H1 (cell line): ENCODE data around the gene KMT2E.

Experiments used
- BRCA1 ChIP-seq: IDR thresholded peaks from 2 replicates; pipeline ENCODE4 v1.6.1; 2012; ENCODE audit warnings: low read depth, low read length, improper control_type of control experiment
- EZH2 ChIP-seq: fragments of 200-600 bp; sonication (generic); IDR thresholded peaks from 2 replicates; pipeline ENCODE4 v1.7.1; 2012; ENCODE audit warnings: low read depth, mild to moderate bottlenecking, moderate library complexity, low read length, inconsistent platforms; ENCODE audit not compliant: severe bottlenecking
- NANOG ChIP-seq: IDR thresholded peaks from 2 replicates; pipeline ENCODE4 v1.6.1; 2011; ENCODE audit warnings: low read length, low read depth, mild to moderate bottlenecking, inconsistent platforms; ENCODE audit not compliant: insufficient read depth, poor library complexity, severe bottlenecking
- PHF8 ChIP-seq: fragments of 200-600 bp; sonication (generic); conservative IDR thresholded peaks from 2 replicates; pipeline ENCODE4 v1.7.1; 2012; ENCODE audit warnings: low read depth, mild to moderate bottlenecking, inconsistent platforms, low read length, moderate library complexity
- POLR2A ChIP-seq, 2 experiments: IDR thresholded peaks; 1 replicate in 1 of 2; 2 replicates in 1 of 2; pipeline ENCODE4 v1.6.1; 2011; ENCODE audit warnings: low read depth in 2 of 2, low read length in 2 of 2, mild to moderate bottlenecking in 2 of 2; ENCODE audit errors: control extremely low read depth in 1 of 2
- POLR2AphosphoS5 ChIP-seq: IDR thresholded peaks from 2 replicates; pipeline ENCODE4 v1.6.1; 2011; ENCODE audit warnings: low read depth, low read length
- SIN3A ChIP-seq, 2 experiments: IDR thresholded peaks in 1 of 2; conservative IDR thresholded peaks in 1 of 2; 2 replicates each; pipeline ENCODE4 v1.6.1; 2011 to 2012; ENCODE audit warnings: low read length in 2 of 2, improper control_type of control experiment in 1 of 2, low read depth in 1 of 2, mild to moderate bottlenecking in 1 of 2
- SP2 ChIP-seq: IDR thresholded peaks from 2 replicates; pipeline ENCODE4 v1.6.1; 2012; ENCODE audit warnings: mild to moderate bottlenecking, low read length, inconsistent platforms
- SUZ12 ChIP-seq: fragments of 200-600 bp; sonication (generic); IDR thresholded peaks from 2 replicates; pipeline ENCODE4 v1.6.1; 2012; ENCODE audit warnings: mild to moderate bottlenecking, inconsistent platforms, low read length, moderate library complexity, mixed read lengths
- YY1 ChIP-seq: IDR thresholded peaks from 2 replicates; pipeline ENCODE4 v1.6.1; 2011; ENCODE audit warnings: low read depth, mild to moderate bottlenecking, low read length
- TF ChIP-seq, protein P1 (sequence below), 3 experiments: IDR thresholded peaks; 1 replicate in 2 of 3; 2 replicates in 1 of 3; pipeline versions ENCODE4 v1.5.1 to v1.6.1; 2011; ENCODE audit warnings: low read length in 3 of 3, mild to moderate bottlenecking in 3 of 3, inconsistent platforms in 2 of 3, low read depth in 1 of 3, moderate library complexity in 1 of 3; ENCODE audit not compliant: insufficient read depth in 1 of 3; ENCODE audit errors: control extremely low read depth in 1 of 3

DNA sequence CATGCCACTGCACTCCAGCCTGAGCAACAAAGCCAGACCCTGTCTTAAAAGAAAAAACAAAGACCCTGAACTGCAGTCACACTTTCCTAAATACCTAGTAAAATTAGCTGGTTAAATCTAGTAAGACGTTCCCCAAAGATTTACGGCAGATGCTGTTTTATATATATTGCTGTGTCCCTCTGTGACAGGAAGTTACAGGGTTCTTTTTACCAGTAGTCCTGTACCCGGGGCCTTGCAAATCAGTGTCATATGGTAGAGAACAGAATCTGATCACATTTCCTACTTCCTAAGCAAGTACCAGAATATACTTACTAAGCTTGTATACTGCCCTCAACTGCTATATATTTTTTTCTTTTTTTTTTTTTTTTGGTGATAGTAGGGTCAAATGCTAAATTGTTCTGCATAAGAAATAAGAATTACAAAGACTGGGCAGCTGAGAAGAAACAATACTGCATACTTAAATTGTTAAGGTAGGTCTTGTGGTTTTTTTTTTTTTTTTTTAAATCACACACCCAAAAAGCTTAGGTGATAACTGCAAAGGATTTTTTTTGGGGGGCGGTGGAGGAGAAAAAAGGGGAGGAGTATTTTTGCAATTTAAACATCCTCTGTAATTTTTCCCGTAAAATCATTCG, 27.3 kb upstream of the KMT2E start:
- TF ChIP-seq BRCA1 (no peak), SIN3A (conservative IDR thresholded peaks at IDR 0.05 in 1 of 2, IDR thresholded peaks at IDR 0.05 in 1 of 2; ENCODE audit: low read depth in 1 of 2, low read length in 2 of 2) (no peak), POLR2A (IDR thresholded peaks at IDR 0.05; ENCODE audit: control extremely low read depth in 1 of 2, low read depth in 2 of 2, low read length in 2 of 2) (no peak), EZH2 (no peak), PHF8 (no peak), YY1 (no peak), POLR2AphosphoS5 (no peak), SUZ12 (no peak), SP2 (no peak), NANOG (no peak)
- TF ChIP-seq, protein P1, sequence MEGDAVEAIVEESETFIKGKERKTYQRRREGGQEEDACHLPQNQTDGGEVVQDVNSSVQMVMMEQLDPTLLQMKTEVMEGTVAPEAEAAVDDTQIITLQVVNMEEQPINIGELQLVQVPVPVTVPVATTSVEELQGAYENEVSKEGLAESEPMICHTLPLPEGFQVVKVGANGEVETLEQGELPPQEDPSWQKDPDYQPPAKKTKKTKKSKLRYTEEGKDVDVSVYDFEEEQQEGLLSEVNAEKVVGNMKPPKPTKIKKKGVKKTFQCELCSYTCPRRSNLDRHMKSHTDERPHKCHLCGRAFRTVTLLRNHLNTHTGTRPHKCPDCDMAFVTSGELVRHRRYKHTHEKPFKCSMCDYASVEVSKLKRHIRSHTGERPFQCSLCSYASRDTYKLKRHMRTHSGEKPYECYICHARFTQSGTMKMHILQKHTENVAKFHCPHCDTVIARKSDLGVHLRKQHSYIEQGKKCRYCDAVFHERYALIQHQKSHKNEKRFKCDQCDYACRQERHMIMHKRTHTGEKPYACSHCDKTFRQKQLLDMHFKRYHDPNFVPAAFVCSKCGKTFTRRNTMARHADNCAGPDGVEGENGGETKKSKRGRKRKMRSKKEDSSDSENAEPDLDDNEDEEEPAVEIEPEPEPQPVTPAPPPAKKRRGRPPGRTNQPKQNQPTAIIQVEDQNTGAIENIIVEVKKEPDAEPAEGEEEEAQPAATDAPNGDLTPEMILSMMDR (IDR thresholded peaks at IDR 0.05; ENCODE audit: control extremely low read depth in 1 of 3, insufficient read depth in 1 of 3, low read depth in 1 of 3, low read length in 3 of 3), result no peak
